GM21528 (cell line): ENCODE data around the gene RITA1.

ENCODE experiments used
- ATAC-seq: cut with Tn5 transposase; IDR thresholded peaks from one replicate; pipeline ENCODE4 v1.9.1; 2021; ENCODE audit warnings: mild to moderate bottlenecking, moderate library complexity; ENCODE audit not compliant: unreplicated experiment, low FRiP score

RITA1 gene

DNA sequence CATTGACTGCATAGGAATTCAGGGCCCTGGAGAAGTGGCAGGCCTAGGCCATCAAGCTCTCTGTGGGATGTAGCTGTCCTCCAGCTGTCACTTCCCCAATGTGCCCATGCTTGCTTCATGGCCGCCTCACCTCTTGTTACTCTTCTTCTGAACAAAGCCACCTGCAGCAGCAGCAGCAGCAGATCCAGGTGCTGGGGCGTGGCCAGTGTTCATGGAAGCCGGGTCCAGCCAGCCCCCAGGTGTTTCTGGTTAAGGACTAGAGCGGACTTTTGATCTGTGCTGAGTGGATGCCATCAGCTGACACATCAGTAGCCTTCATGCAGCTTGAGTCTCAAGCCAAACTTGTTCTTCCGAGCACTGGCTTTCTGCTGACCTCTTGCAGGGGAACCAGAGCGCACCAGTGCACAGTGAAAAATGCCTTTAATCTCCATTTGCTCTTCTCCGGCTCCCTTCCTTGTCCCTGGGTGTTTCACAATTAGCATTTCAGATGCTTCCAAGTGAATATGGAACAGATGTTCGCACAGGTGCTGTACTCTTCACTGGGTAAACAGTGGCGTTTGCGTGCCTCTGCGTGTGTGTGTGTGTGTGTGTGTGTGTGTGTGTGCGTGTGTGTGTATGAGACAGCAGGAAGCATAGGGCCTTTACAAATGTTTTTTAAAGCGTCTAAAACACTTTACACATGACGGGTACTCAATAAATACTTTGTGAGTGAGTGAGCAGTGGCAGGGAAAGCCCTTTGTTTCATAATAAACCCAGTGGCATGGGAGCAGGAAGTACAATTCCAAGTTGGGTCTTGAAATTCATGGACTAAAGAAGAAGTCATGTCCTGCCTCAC lies 55.9 kb downstream of the RITA1 start:
- no peak for ATAC-seq
